HG02884 (cell line): ENCODE results near the gene PLEKHA7.

Experiments
- ATAC-seq: cut with Tn5 transposase; IDR thresholded peaks from one replicate; pipeline ENCODE4 v1.9.1; 2021; ENCODE audit warnings: mild to moderate bottlenecking, moderate library complexity; ENCODE audit not compliant: unreplicated experiment

PLEKHA7 gene

DNA sequence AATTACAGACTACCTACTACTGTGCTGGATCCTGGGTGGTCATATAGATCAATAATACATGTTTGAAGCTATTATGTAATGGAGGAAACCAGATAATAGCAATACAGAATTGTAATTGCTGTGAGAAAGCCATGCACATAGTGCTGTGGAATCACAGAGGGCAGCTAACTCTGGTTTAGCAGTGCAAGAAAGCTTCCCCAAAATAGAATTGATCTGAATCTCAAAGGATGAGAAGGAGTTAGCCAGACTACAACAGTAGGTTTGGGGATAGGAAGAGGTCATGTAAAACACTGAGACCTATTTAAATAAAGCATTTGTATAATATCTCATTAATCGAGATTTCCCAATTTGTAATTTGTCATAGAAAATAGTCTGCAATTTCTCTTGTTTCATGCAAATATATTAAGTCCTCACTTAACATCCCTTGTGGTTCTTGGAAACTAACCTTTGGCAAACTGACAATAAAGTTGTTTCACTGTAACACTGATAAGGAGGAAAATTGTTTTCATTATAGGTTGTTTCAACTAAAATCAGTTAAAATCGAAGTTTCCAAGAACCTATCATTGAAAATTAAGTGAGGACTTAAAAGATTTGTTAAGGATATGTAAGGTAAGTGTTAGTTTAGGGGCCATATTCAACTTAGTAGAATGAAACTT lies 268.1 kb downstream of the PLEKHA7 start:
- ATAC-seq, result no peak

DNA sequence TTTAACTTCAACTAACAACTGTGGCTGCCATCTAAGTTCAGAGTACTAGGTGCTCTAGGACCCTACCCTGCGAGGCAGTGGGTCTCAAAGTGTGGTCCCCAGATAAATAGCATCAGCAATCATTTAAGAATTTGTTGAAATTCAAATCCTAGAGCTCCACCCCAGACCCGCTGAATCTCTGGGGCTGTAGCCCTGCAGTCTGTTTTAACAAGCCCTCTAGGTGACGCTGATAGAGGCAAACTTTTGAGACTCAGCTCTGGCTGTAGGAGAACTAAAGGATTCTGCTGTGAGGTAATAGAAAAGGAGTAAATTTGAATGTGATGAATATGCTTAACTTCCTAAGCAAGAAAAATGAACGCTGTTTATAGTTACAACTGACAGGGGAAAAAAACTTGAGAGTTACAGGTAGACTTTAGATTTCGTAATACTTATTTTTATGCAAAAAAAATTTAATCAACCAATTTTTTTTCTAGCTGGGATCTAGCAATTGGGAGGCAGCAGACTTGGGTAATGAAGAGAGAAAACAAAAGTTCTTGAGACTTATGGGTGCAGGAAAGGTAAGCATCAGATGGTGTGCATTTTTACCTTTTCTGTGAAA lies 270.0 kb downstream of the PLEKHA7 start:
- ATAC-seq, result no peak

DNA sequence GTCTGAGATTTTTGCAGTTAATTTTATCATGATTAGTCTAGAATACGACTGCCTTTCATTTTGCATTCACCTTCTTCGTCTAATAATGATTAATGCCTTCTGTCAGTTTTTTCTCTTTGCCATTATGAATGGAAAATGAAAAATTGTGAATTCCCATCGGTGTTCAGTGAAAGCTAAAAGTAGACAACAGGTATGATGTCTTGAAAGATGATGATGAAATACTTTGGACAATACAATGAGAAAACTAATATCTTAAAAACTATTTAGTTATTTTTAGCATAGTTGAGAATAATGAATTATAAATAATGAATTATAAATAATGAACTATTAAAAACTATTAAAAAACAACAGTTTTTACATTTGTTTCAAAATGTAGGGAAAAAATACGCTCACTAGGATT lies 270.7 kb downstream of the PLEKHA7 start:
- ATAC-seq, result no peak

DNA sequence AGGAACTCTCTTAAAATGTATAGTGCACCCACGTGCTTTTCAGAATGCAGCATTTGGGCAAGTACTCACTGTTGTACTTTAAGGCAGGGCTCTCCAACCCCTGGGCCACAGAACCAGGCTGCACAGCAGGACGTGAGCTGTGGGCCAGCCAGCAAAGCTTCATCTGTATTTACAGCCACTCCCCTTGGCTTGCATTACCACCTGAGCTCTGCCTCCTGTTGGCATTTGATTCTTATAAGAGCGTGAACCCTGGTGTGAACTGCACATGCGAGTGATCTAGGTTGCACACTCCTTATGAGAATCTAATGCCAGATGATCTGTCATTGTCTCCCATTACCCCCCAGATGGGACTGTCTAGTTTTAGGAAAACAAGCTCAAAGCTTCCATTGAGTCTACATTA lies 272.7 kb downstream of the PLEKHA7 start:
- ATAC-seq, result no peak

DNA sequence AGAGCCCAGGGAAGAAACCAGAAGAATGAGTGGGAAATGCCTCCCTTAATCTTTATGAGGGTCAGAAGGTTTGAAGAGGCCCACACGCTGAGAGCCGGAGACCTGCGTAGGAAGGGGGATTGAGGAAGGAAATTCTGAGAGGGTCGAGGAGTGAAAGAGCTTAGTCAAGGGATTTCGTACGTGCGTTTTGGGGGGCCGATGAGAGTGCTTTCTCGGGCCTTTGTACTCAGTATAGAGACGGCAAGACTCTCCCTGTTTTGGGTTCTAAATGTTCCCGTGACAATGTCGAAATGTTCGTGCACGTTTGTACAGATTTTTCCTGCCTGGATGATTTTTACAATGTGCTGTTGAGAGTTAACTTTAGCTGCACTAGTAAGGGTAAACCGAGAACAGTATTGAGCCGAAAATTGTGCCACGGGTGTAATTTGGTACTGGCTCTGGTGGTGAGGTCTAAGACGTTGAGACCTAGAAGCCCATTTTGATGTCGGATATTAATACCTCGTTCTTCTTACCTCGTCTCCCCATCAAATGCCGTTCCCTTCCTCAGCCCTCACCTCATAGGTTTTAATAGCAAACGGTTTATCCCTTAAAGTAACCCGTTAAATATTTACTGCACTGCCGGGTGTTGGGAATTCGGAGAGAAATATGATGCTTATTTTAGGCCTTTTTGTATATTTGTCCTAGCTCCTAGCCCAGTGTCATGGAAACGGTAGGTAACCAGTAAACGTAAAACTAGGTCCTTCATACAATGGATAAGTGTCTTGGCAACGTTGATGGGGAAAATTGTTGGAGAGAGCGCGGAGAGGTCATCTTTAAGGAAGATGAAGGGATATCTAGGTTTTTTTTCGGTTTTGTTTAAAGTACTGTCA lies 275.0 kb downstream of the PLEKHA7 start:
- ATAC-seq, result no peak

DNA sequence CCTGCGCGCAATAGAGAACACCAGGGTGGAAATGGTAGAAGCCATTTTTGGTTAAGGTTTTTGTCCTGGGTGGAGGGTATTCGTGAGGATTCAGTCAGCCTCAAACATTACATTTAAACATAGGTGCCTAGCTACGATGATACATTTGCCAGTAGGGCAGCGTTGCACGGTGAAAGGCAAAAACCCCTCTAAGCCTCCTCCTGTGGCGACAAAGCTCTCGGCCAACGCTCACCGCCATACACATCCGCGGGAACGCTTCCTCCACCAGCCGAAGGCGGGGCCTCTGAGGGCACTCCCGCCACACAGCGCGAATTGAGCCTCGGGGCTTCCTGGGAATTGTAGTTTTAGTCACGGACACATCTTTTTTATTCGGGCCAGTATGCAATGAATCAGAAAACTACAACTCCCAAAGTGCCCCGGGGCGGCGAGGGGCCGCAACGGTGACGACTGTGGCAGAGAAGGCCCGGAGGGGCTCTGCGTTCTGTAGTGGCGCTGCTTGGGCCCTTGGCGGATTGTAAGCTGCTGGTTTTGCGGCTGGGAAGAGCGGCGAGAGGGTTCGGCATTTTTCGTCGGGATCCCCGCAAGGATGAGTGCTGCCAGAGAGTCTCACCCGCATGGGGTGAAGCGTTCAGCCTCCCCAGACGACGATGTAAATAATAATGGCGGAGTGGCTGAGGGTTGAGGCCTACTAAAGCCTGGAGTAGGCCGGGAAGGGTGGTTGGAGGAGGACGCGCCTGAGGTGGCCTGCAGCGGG lies 275.8 kb downstream of the PLEKHA7 start, which contains the start of gene C11orf58:
Gene C11orf58 (plus strand): TSS at position 455 of the 754 bp plus-strand sequence. CDS start 132 bp downstream, at position 587.
- peak; percentile 96 for ATAC-seq

DNA sequence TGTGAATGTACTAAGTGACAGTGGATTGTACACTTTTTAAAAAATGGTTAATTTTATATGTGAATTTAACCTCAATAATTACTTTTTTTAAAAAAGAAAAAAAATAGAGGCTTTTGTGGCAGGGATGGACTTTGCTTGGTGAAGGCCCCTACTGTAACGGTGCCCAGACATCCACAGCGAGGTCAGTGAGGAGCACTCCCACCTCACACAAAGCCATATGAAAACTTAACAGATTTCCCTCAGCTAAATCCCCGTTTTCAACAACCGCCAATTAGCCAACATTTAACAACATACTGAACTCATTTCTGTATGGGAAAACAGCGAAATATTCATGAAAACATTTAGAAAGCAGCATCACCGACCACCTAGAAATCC lies 276.4 kb downstream of the PLEKHA7 start:
- peak; percentile 10 for ATAC-seq
